HG03280 (cell line): Measurements from ENCODE around the gene TMEM183A.

ENCODE experiments used
- ATAC-seq: cut with Tn5 transposase; IDR thresholded peaks from one replicate; pipeline ENCODE4 v1.9.1; 2021; ENCODE audit warnings: mild to moderate bottlenecking, moderate library complexity; ENCODE audit not compliant: unreplicated experiment

TMEM183A gene

GRCh38 chr1:203045821-203046594, 38.8 kb downstream of the TMEM183A start:
- no peak for ATAC-seq

- no peak for ATAC-seq
These were observed 39.9 kb downstream of the TMEM183A start for GRCh38 chr1:203046984-203047630.

DNA sequence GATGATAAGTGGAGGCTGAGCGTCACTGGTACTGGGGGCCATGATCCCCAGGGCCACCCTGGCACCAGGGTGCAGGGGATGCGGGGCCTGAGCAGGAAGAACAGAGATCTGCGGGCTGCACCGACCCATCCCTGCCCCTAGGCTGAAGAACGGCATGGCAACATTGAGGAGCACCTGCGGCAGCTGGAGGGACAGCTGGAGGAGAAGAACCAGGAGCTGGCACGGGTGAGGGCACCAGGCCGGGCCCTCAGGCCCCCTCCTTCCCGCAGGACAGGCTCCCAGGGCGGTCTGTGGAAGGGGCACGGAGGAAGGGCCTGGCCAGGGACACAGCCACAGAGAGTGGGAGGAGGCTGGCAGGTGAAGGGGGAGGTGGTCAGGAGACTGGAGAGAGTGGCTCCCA, 40.9 kb downstream of the TMEM183A start:
- no peak for ATAC-seq

DNA sequence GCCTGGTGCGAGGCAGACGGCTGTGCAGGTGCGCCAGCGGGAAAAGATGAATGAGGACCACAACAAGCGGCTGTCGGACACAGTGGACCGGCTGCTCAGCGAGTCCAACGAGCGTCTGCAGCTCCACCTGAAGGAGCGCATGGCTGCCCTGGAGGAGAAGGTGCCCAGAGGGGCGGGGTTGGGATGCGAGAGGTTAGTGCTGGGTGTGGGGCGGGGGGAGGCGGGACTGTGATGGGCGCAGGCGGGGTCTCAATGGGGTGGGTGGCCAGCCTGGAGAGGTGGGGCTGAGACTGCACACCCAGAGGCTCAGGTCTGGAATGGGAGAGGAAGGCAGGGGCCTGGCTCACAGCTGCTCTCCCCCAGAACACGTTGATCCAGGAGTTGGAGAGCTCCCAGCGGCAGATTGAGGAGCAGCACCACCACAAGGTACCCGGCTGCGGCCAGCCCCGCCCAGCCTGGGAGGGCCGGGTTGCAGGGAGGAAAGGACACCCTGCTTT, 41.4 kb downstream of the TMEM183A start:
- ATAC-seq, result no peak

- no peak for ATAC-seq
These were observed 41.9 kb downstream of the TMEM183A start for GRCh38 chr1:203049077-203049476.

- ATAC-seq, result no peak
These were observed 42.5 kb downstream of the TMEM183A start for GRCh38 chr1:203049576-203050180.

GRCh38 chr1:203050826-203051225, 43.7 kb downstream of the TMEM183A start:
- no peak for ATAC-seq

- ATAC-seq, result no peak
These were observed 44.7 kb downstream of the TMEM183A start for GRCh38 chr1:203051841-203052324.

DNA sequence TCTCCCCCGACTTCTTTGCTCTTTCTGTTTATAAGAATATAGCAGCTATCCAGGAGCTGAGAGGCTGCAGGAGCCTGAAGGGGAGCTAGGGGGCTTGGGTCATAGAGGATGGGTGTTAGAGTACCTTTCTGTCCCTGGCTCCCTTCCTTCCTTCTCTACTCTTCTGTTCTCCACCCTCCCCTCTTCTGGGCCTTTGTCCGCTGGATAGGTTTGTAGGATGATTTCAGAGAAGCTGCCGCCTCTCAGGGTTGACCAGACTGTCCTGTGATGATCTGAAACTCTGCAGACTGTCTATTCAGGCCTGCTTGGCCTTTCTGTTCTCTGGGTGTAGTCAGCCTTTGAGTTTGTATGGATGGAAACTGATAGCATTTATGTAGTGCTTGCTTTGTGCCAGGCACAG, 45.4 kb downstream of the TMEM183A start:
- no peak for ATAC-seq

- ATAC-seq, result no peak
These were observed 47.0 kb downstream of the TMEM183A start for GRCh38 chr1:203054184-203054583.

DNA sequence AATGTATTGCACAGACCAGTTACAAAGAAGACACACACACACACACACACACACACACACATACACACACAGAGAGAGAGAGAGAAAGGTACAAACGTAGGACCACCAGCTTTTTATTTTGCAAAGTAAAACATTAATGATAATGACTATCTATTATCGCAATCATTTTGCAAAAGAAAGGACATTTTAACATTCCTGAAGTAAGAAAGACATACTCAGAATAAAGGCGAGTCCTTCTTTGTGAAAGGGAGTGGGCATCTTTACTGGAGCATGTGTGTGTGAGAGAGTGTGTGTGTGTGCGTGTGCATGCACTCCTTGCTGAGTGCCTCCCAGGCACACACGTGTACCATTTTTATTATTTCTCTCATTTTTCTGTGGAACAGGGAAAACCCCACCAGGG, 47.5 kb downstream of the TMEM183A start:
- no peak for ATAC-seq

DNA sequence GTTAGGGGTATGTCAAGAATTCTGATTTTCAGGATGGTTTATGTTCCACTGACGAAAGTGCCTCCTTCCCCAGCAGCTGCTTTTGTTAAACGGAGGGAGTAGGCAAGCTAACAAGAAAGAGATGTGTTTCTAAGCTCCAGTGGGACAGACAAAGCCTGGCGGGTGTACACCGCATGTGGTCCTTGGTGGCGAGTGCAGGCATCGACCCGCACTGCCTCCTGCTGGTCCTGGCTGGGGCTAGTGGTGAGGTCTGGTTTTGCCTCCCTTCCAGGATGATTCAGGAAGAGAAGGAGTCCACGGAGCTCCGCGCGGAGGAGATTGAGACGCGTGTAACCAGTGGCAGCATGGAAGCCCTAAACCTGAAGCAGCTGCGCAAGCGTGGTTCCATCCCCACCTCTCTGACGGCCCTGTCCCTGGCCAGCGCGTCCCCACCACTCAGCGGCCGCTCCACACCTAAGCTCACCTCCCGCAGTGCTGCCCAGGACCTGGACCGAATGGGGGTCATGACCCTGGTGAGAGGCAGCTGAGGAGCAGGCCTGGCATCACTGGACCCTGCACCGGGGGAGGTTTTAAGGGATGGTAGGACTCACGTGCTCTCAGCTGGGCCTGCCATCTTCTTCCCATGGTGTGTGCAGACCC, 48.1 kb downstream of the TMEM183A start:
- ATAC-seq, result no peak

DNA sequence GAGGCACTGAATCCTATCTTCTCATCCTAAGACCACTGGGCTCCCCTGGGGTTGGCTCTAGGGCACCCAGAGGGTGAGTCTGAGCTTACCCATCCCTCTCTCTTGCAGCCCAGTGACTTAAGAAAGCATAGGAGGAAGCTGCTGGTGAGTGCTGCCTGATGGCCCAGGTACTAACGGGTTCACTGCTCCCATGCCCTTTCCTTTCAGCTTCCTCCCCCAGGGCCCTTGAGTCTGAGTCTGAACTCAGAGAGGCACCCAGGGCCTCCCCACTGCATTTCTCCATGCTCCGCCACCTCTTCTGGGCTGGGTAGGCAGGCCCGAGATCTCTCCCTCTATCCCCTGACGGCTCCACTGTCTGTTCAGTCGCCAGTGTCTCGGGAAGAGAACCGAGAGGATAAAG, 48.8 kb downstream of the TMEM183A start:
- no peak for ATAC-seq

GRCh38 chr1:203056516-203056915, 49.3 kb downstream of the TMEM183A start:
- no peak for ATAC-seq

GRCh38 chr1:203057911-203058675, 50.9 kb downstream of the TMEM183A start:
- ATAC-seq, result no peak

GRCh38 chr1:203058676-203058935, 51.4 kb downstream of the TMEM183A start:
- no peak for ATAC-seq

- no peak for ATAC-seq
These were observed 52.3 kb downstream of the TMEM183A start for GRCh38 chr1:203059485-203059884.

DNA sequence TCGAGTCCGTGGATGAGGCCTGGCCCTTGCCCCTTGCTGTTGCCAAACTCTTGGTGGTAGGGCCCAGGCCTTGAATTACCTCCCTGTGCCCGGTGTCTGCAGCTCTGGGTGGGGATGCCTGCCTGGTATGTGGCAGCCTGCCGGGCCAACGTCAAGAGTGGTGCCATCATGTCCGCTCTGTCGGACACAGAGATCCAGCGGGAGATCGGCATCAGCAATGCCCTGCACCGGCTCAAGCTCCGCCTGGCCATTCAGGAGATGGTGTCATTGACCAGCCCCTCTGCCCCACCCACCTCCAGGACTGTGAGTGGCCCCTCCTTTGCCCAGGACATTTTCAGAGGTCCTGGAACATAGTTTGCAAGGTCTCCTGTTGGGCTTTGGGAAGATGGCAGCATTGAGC, 52.9 kb downstream of the TMEM183A start:
- no peak for ATAC-seq

GRCh38 chr1:203063287-203063686, 56.1 kb downstream of the TMEM183A start:
- no peak for ATAC-seq

- ATAC-seq, result no peak
These were observed 58.0 kb downstream of the TMEM183A start for GRCh38 chr1:203065191-203065590.

GRCh38 chr1:203065986-203066385, 58.8 kb downstream of the TMEM183A start:
- ATAC-seq, result no peak
